ENCODE data around the gene THOC6.
A peak's percentile ranks its signal among the peaks of the same experiment; 100 is the strongest.

The THOC6 gene

DNA sequence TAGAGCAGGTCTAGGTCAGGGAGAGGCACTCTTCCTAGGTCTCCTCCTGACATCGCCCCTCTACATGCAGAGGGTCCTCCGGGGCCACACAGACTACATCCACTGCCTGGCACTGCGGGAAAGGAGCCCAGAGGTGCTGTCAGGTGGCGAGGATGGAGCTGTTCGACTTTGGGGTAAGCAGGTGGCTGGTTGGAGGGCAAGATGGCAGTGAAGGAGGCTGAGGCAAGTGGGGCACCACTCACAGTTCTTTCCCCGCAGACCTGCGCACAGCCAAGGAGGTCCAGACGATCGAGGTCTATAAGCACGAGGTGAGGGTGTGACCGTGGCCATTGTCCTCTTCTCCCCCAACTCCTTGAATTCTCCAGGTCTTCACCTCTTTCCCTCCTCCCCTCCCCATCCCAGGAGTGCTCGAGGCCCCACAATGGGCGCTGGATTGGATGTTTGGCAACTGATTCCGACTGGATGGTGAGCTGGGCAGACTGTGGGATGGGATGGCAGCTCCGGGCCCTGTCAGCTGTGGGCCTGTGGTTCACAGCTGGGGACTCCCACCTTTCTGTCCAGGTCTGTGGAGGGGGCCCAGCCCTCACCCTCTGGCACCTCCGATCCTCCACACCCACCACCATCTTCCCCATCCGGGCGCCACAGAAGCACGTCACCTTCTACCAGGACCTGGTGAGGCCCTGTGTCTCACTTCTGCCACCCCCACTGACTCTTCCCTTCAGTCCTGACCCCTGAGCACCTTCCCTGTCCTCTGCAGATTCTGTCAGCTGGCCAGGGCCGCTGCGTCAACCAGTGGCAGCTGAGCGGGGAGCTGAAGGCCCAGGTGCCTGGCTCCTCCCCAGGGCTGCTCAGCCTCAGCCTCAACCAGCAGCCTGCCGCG lies 3.0 kb downstream of the THOC6 start:
- Mint-ChIP-seq H3K4me1 (peaks cover 29% of the 10 kb centered on the region), H3K4me3 (no peak overlapping the region)

DNA sequence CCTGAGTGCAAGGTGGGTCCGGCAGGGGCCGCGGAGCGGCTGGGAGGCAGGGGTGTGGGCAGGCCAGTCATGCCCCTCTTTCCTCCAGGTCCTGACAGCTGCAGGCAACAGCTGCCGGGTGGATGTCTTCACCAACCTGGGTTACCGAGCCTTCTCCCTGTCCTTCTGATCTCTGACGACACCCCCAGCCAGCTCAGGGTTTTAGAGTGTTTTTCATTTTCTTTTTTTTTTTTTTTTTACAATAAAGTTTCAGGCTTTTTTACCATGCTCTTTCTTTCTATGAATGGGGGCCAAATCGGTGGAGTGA lies 3.6 kb downstream of the THOC6 start:
- ATAC-seq (ENCODE audit: low read depth) = no peak
- H3K4me1 Mint-ChIP-seq = peaks cover 28% of the 10 kb centered on the region
- peaks cover 24% of the 10 kb centered on the region for H3K27me3 Mint-ChIP-seq
- no peak overlapping the region for H3K4me3 Mint-ChIP-seq
- no peak for DNase-seq (ENCODE audit: low spot score in 2 of 2)
- H3K27ac Mint-ChIP-seq = no peak overlapping the region
- H3K36me3 Mint-ChIP-seq = peaks cover 6% of the 10 kb centered on the region
- no peaks in the 10 kb centered on the region for H3K9me3 Mint-ChIP-seq

More for the DNA sequence above, 3.0 kb downstream of the THOC6 start:
- peaks cover 22% of the 10 kb centered on the region for H3K27me3 Mint-ChIP-seq
- DNase-seq (ENCODE audit: low spot score in 2 of 2) (no peak), ATAC-seq (ENCODE audit: low read depth) (no peak)
- H3K9me3 Mint-ChIP-seq = no peaks in the 10 kb centered on the region
- peaks cover 6% of the 10 kb centered on the region for H3K36me3 Mint-ChIP-seq
- no peak overlapping the region for H3K27ac Mint-ChIP-seq

DNA sequence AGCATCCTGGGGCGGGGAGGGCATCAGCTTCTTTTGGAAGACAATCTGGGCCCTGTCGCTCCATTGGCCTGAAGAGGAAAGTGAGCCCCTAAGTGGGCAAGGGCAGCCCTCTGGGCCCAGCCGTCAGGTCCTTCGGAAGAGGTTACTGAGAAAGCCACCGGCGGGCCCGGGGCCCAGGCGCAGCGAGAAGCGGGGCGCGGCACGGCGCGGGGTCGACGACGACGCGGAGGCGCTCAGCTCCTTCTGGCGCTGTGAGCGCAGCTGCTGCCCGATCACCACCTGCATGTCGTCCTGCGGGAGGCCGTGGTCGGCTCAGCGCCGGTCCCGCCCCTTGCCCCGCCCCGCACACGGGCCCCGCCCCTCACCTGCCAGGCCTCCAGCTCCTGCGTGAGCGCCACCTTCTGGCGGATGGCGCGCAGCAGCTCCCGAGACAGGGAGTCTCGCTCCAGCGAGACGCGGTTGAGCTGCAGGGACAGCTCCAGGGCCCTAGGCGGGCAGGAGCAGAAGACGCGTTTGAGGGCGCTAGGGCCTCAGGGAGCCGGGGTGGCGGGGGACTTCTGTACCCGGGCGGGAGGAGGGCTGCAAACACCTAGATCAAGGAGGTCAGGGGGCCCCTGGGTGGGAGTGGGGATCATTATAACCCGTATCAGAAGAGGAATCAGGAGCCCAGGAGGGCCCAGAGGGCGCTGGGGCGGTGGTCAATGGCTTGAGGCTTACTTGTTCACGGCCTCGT lies 4.3 kb downstream of the THOC6 start:
- ATAC-seq (ENCODE audit: low read depth) (peak; percentile 36), DNase-seq (ENCODE audit: low spot score in 2 of 2) (peak; percentile 82 to 87)
- H3K36me3 Mint-ChIP-seq = peaks cover 6% of the 10 kb centered on the region
- H3K27me3 Mint-ChIP-seq = peaks cover 31% of the 10 kb centered on the region
- H3K4me3 Mint-ChIP-seq = peak overlapping the region; percentile 25
- no peaks in the 10 kb centered on the region for H3K9me3 Mint-ChIP-seq
- H3K27ac Mint-ChIP-seq = no peak overlapping the region
- H3K4me1 Mint-ChIP-seq = peaks cover 21% of the 10 kb centered on the region

DNA sequence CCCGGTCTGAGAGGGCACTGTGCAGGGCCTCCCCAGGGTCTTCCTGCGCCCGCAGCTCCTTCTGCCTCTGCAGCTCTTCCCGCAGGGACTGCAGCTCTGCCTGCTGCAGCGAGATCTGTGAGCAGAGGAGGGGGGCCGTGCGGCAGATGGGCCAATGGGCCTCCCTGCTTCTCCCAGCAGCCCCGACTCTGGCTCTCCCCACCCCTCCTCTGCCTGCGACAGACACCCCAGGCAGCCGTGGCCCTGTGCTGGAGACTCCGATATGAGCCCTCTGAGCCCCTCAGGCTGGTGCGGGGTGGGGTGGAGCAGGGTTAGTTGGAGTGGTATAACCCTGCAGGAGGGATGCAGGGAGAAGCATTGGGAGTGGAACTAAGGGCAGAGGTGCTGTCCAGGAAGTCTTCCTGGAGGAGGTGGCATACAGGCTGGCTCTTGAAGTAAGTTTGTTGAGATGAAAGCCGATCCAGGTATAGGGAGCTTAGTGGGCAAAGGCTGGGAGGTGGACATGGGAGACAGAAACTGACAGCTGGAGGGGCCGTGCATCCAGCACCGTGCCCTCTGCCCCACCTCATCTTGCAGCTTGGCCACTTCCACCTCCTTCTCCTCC lies 5.0 kb downstream of the THOC6 start:
- H3K9me3 Mint-ChIP-seq = no peaks in the 10 kb centered on the region
- H3K36me3 Mint-ChIP-seq = peaks cover 6% of the 10 kb centered on the region
- H3K27ac Mint-ChIP-seq = no peak overlapping the region
- ATAC-seq (ENCODE audit: low read depth) = no peak
- DNase-seq (ENCODE audit: low spot score in 2 of 2) = no peak
- peaks cover 36% of the 10 kb centered on the region for H3K27me3 Mint-ChIP-seq
- no peak overlapping the region for H3K4me3 Mint-ChIP-seq
- peaks cover 17% of the 10 kb centered on the region for H3K4me1 Mint-ChIP-seq

DNA sequence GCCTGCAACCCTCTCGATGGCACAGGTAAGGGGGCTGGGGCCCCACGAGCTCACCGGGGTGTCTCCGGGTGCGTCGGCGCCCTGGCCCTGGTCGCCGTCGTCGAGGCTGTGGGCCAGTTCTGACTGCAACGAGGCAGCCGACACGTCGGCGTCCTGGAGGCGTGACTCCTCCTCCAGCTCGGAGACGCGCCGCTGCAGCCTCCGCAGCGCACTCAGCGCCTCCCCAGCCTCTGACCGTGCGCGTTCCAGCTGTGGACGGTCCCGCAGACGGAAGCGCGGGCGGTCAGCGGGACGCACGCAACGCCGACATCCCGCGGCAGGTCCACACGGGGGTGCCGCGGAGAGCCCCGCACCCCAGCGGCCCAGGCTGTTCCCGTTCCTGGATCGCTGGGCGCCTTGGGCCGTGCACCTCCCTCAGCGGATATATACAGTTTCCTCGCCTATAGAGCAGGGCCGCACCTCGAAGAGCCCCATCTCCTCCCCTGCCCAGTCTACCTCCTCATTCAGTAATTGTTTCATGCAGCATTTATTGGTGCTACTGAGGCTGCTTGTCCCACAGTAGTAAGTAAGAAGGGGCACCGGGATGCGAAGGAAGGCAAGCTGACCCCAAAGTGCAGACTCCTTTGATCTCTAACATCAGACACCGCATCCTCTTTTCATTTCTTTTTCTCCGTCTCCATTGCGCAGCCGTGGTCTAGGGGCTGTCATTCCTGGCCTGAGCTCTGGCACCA lies 5.8 kb downstream of the THOC6 start:
- ATAC-seq (ENCODE audit: low read depth) (no peak), DNase-seq (ENCODE audit: low spot score in 2 of 2) (no peak)
- H3K4me3 Mint-ChIP-seq = peak overlapping the region; percentile 0
- no peaks in the 10 kb centered on the region for H3K9me3 Mint-ChIP-seq
- H3K27ac Mint-ChIP-seq = peak overlapping the region; percentile 4
- H3K36me3 Mint-ChIP-seq = peaks cover 8% of the 10 kb centered on the region
- H3K4me1 Mint-ChIP-seq = peaks cover 17% of the 10 kb centered on the region
- H3K27me3 Mint-ChIP-seq = peaks cover 40% of the 10 kb centered on the region

DNA sequence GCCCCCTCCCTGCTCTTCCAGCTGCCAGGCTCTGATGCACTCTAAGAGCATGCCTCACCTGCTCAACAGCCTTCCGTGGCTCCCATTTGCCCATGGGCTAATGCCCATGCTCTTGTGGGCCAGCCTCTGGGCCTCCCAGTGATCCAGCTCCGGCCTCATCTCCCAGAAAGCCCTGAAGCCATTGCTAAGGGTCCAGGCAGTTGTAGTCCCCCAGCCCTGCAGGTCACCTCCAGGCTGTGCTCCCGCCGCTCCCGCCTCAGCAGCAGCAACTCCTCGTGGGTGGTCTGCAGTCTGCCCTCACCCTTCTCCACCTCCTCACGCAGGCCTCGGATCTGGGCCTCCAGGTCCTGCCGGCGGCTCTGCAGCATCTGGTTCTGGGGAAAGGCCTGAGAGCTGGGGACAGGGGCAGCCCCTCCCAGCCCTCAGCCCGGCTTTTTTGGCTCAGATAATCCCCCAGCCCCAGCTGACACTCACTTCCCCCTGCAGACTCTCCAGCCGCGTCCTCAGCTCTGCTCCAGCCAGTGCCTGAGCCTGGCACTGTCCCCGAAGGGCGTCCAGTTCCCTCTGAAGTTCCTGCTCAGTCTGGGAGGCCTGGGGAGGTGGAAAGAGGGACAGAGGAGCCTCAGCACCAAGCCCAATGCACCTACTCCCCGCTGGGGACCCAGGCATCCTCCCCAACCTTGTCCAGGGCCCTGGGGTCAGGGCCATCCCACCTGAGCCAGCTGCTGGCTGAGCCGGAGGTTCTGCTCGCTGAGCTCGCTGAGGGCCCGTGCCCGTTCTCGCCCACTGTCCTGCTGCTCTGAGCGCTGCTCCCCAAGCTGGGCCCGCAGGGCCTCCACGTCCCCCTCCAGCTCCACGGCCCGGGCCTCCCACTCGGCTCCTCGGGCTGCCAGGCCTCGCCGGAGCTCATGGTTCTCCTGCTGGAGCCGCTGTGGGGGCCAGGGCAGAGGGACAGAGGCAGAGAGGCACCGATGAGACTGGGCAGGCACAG lies 6.7 kb downstream of the THOC6 start:
- Mint-ChIP-seq H3K27me3 (peaks cover 42% of the 10 kb centered on the region), H3K27ac (peak overlapping the region; percentile 4), H3K4me1 (peaks cover 17% of the 10 kb centered on the region), H3K4me3 (no peak overlapping the region), H3K36me3 (peaks cover 8% of the 10 kb centered on the region), H3K9me3 (no peaks in the 10 kb centered on the region)
- ATAC-seq (ENCODE audit: low read depth) = no peak
- no peak for DNase-seq (ENCODE audit: low spot score in 2 of 2)

DNA sequence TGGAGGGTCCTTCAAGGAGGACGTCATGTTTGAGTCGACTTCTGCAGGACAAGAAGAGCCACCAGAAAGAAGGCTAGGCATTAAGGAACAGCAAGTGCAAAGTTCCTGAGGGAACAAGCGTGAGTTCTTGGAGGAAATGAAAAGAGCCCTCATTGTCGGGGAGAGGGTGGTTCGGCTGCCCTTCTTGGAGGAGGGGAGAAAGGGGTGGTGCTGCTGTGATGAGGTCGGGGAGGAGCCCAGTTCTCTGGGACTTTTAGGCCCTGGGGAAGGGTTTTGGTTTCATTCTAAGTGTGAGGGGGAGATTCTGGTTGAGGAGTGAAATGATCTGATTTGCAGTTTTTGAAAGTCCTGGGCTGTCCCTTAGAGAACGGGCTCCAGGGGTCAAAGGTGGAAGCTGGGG lies 8.8 kb downstream of the THOC6 start:
- H3K4me1 Mint-ChIP-seq = peaks cover 21% of the 10 kb centered on the region
- peaks cover 52% of the 10 kb centered on the region for H3K27me3 Mint-ChIP-seq
- no peak overlapping the region for H3K4me3 Mint-ChIP-seq
- H3K36me3 Mint-ChIP-seq = peaks cover 2% of the 10 kb centered on the region
- no peaks in the 10 kb centered on the region for H3K9me3 Mint-ChIP-seq
- no peak overlapping the region for H3K27ac Mint-ChIP-seq
- no peak for DNase-seq (ENCODE audit: low spot score in 2 of 2)
- no peak for ATAC-seq (ENCODE audit: low read depth)

DNA sequence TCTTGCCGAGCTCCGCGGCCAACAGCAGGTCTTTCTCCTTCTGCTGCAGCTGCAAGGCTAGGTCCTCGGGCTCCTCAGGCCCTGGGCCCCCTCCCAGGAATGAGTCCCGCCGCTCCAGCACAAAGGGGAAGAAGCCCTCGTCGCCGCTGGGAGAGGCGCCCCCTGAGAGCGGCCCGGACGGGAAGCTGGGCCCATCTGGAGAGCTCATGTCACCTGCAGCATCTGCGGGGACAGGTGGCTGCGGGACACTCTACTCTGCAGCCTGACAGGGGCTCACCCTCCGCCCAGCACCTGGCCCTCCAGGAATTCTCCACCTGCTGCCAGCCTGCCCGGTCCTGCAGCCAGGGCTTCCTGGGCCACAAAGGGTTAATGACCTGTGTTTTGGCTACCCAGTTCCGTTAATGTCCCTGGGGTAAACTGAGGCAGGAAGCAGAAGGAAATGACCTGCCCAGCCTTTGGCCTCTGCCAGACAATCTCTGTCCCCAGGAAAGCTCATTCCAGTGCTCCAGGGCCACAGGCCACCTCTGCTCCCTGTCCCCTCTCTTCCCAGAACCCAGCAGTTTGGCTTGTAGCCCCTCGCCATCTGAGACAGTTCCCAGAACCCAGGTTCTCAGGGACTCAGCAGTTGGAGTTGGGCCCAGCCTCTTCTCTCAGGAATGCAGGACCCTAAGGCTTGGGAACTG lies 11.6 kb downstream of the THOC6 start:
- ATAC-seq (ENCODE audit: low read depth) (no peak), DNase-seq (ENCODE audit: low spot score in 2 of 2) (no peak)
- H3K27me3 Mint-ChIP-seq = peaks cover 52% of the 10 kb centered on the region
- peaks cover 2% of the 10 kb centered on the region for H3K36me3 Mint-ChIP-seq
- H3K9me3 Mint-ChIP-seq = no peaks in the 10 kb centered on the region
- peak overlapping the region; percentile 15 for H3K27ac Mint-ChIP-seq
- H3K4me1 Mint-ChIP-seq = peaks cover 9% of the 10 kb centered on the region
- no peak overlapping the region for H3K4me3 Mint-ChIP-seq

DNA sequence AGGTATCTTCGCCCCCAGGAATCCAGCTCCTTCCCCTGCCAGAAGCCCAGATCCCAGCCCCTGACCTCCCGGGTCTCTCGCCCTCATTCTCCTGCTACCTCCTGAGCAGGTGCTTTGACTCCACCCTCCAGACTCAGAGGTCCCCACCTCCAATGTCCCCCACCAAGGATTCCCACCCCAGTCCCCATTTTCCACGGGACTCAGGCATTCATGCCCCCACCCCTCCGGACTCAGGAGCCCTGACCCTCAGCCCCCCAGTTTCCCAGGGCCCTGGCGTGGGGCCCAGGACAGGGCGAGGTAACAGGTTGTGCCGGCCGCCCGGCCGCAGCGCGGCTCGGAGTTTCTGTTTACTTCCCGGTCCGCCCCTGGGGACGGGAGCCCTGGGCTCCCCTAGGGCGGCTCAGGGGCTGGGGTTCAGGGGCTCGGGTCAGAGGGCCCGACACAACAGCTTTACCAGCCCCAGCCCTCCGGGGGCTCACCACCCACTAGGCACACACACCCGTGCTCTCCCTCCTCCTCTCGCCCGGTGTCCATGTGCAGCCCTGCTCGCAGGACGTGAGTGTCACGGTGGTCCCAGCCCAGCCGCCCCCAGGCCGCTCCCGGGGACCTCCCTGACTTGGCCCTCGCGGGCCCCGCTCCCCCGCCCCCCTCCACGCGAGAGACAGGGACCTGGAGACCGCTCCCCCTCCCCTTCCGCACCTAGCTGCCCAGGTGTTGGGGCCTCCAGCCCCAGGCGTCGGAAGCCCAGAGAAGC lies 12.3 kb downstream of the THOC6 start:
- peak overlapping the region; percentile 15 for H3K27ac Mint-ChIP-seq
- peaks cover 7% of the 10 kb centered on the region for H3K4me1 Mint-ChIP-seq
- no peak for DNase-seq (ENCODE audit: low spot score in 2 of 2)
- peaks cover 2% of the 10 kb centered on the region for H3K36me3 Mint-ChIP-seq
- peak overlapping the region; percentile 11 for H3K4me3 Mint-ChIP-seq
- no peaks in the 10 kb centered on the region for H3K9me3 Mint-ChIP-seq
- H3K27me3 Mint-ChIP-seq = peaks cover 46% of the 10 kb centered on the region
- no peak for ATAC-seq (ENCODE audit: low read depth)

DNA sequence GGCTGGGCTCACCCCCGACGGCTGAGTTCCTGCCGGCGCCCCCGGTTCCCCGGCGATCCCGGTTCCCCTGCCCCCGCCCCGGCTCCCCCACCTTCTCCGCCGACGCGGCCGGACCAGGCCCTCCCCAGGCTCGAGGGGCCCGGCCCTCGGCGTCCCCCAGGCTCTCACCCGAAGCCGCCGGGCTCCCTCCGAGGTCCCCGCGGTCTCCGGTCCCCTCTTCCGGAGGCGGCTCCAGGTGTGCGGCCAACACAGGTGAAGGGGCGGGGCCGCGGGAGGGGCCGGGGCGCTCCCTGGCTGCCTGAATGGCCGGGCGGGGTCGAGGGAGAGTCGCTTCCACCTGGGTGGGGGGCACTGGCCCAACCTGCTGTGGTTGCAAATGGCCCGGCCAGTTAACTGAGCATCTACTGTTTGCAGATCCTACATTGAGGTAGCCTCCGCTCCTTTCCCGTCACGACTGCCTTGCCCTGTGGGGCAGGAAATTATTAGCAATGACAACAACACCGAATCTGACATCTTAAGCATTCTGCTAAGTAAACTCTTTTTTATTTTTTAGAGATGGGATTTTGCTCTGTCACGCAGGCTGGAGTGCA lies 13.0 kb downstream of the THOC6 start, which contains the start of gene BICDL2:
TSS of gene BICDL2 (minus strand) at position 219 of the 590 bp plus-strand sequence. CDS start 1,448 bp downstream, outside the sequence.
- H3K27ac Mint-ChIP-seq = peak within 1 kb of the TSS; percentile 15
- H3K4me3 Mint-ChIP-seq = peak within 1 kb of the TSS; percentile 60

DNA sequence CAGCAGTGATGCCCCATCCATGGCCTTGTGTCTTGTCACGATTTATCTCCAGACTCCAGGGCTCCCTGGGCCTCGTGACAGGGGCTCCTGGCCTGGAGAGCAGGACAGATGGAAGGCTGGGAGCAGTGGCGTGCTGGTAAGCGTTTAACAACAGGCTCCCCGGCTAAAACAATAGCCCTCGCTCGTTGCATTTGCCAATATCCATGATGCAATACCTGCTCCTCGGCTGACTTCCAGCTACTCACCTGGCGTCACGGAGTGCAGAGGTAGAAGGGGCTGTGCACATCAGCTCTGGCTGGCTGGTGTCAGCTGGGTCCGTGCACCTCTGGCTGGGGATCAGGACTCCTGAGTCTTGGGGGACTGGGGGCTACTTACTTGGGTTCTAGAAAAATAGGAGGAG lies 14.4 kb downstream of the THOC6 start:
- H3K27me3 Mint-ChIP-seq = peaks cover 33% of the 10 kb centered on the region

More for the DNA sequence above, 13.0 kb downstream of the THOC6 start, which contains the start of gene BICDL2:
- Mint-ChIP-seq H3K36me3 (peaks cover 2% of the 10 kb centered on the region), H3K4me1 (peaks cover 7% of the 10 kb centered on the region), H3K27me3 (peaks cover 42% of the 10 kb centered on the region), H3K9me3 (no peaks in the 10 kb centered on the region)
- ATAC-seq (ENCODE audit: low read depth) = no peak
- no peak for DNase-seq (ENCODE audit: low spot score in 2 of 2)

More for the DNA sequence above, 14.4 kb downstream of the THOC6 start:
- peaks cover 2% of the 10 kb centered on the region for H3K36me3 Mint-ChIP-seq
- peaks cover 7% of the 10 kb centered on the region for H3K4me1 Mint-ChIP-seq
- no peak overlapping the region for H3K27ac Mint-ChIP-seq
- H3K9me3 Mint-ChIP-seq = no peaks in the 10 kb centered on the region
- no peak for ATAC-seq (ENCODE audit: low read depth)
- DNase-seq (ENCODE audit: low spot score in 2 of 2) = no peak
- no peak overlapping the region for H3K4me3 Mint-ChIP-seq
